Measurements from ENCODE around the gene GCNT4. TPM values are rescaled to one million over a fixed set of nuclear protein-coding genes. Genes with fewer than 3 reads are reported as not detected.
"Not testable (repeated sequence)": the region's sequence is repeated elsewhere in the genome, so short reads cannot be mapped to it uniquely, and the experiment has no call there.

Gene GCNT4
- total RNA-seq, 4 donors from 2014 or later = 3.3 to 63.7 (median 17.8) TPM

DNA sequence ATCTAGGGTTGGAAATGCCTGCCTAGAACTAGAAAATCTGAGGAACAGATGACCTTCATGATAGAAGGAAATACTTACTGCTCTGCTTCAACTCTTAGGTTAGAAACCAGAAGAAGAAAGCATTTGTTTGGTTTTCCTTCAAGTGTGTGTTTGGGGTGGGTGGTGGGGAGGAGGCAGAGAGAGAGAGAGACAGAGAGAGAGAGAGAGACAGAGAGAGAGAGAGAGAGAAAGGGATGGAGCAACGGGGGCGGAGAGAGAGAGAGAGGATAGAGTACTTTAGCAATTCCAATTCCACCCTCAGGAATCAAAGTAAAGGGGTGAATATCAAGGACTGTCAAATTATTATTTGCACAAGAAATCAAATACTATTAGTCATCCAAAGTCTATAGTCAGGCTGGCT lies 29.2 kb upstream of the GCNT4 start:
- no peak for DNase-seq
- no peak overlapping the region for H3K27ac ChIP-seq
- no peaks in the 10 kb centered on the region for H3K9me3 ChIP-seq
- H3K27me3 ChIP-seq = no peaks in the 10 kb centered on the region
- no peak overlapping the region for H3K4me3 ChIP-seq
- H3K36me3 ChIP-seq = no peaks in the 10 kb centered on the region
- no peaks in the 10 kb centered on the region for H3K4me1 ChIP-seq
- no peak for TF ChIP-seq POLR2A (IDR thresholded peaks at IDR 0.05)
- TF ChIP-seq, protein P1, sequence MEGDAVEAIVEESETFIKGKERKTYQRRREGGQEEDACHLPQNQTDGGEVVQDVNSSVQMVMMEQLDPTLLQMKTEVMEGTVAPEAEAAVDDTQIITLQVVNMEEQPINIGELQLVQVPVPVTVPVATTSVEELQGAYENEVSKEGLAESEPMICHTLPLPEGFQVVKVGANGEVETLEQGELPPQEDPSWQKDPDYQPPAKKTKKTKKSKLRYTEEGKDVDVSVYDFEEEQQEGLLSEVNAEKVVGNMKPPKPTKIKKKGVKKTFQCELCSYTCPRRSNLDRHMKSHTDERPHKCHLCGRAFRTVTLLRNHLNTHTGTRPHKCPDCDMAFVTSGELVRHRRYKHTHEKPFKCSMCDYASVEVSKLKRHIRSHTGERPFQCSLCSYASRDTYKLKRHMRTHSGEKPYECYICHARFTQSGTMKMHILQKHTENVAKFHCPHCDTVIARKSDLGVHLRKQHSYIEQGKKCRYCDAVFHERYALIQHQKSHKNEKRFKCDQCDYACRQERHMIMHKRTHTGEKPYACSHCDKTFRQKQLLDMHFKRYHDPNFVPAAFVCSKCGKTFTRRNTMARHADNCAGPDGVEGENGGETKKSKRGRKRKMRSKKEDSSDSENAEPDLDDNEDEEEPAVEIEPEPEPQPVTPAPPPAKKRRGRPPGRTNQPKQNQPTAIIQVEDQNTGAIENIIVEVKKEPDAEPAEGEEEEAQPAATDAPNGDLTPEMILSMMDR (IDR thresholded peaks at IDR 0.05) = no peak

- H3K27me3 ChIP-seq, DNase-seq, H3K27ac ChIP-seq, H3K4me3 ChIP-seq, H3K36me3 ChIP-seq, H3K4me1 ChIP-seq, H3K9me3 ChIP-seq: not testable (repeated sequence)
Measured at GRCh38 chr5:75079346-75079745, 27.0 kb upstream of the GCNT4 start.

GRCh38 chr5:75078027-75078426 lies 25.7 kb upstream of the GCNT4 start:
- no peak overlapping the region for H3K27ac ChIP-seq
- no peaks in the 10 kb centered on the region for H3K27me3 ChIP-seq
- no peak for DNase-seq
- H3K4me3 ChIP-seq = no peak overlapping the region
- H3K36me3 ChIP-seq = no peaks in the 10 kb centered on the region
- no peak for TF ChIP-seq POLR2A (IDR thresholded peaks at IDR 0.05)
- TF ChIP-seq, protein P1 (IDR thresholded peaks at IDR 0.05) = no peak
- no peaks in the 10 kb centered on the region for H3K4me1 ChIP-seq
- H3K9me3 ChIP-seq = no peaks in the 10 kb centered on the region

DNA sequence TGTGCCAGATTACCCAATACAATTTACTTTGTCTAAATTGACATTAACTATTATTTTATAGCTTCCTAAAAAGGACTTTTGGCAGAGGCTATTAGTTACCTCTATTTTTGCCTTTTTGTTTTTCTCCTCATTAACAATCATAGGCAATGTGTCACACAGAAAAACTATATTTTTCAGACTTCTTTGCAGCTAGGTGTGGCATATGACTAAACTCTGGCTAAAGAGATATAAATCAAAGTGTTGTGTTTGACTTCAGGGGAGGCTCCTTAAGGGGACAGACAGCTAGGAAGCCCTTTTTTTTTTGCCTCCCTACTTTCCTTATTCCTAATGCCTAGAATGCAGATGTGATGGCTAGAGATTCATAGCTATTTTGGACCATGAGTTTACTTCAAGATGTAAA lies 19.7 kb upstream of the GCNT4 start:
- no peaks in the 10 kb centered on the region for H3K36me3 ChIP-seq
- no peaks in the 10 kb centered on the region for H3K4me1 ChIP-seq
- H3K27me3 ChIP-seq = no peaks in the 10 kb centered on the region
- H3K9me3 ChIP-seq = no peaks in the 10 kb centered on the region
- no peak for DNase-seq
- H3K27ac ChIP-seq = no peak overlapping the region
- no peak for TF ChIP-seq POLR2A (IDR thresholded peaks at IDR 0.05)
- TF ChIP-seq, protein P1 (IDR thresholded peaks at IDR 0.05) = no peak
- no peak overlapping the region for H3K4me3 ChIP-seq

DNA sequence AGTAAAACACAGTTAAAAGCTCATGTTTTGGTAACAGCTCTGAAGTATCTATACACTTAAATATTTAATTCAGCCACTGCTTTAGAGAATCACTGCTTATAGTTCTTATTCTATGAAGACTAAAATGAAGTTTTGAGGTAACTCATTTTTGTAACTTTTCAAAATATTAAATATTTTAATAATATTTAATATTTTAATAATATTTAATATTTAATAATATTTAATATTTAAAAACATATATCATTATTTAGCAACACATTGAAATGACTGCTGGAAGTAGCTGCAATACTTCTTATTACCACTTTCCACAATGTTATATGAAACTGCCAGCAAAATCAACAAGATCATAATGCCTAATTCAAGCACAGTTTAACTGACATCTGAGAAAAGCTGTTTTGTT lies 18.7 kb upstream of the GCNT4 start:
- TF ChIP-seq POLR2A (IDR thresholded peaks at IDR 0.05) = no peak
- TF ChIP-seq, protein P1 (IDR thresholded peaks at IDR 0.05) = no peak
- Histone ChIP-seq H3K27me3 (no peaks in the 10 kb centered on the region), H3K9me3 (no peaks in the 10 kb centered on the region), H3K27ac (no peak overlapping the region), H3K36me3 (no peaks in the 10 kb centered on the region), H3K4me3 (no peak overlapping the region), H3K4me1 (no peaks in the 10 kb centered on the region)
- DNase-seq = no peak

DNA sequence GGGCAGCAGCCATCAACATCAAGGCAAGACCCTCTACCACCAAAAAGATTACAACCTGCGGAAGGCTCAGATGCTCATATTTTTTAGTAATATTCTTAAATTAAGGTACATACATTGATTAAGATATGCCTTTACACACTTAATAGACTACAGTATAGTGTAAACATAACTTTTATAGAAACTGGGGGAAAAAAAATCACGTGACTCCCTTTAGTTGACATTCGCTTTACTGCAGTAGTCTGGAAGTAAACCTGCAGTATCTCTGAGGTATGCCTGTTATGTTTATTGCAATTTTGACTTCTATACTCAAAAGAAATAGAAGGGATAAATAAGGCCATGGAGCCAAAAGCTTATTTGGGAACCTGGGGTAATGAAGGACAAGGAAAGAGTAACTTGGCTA lies 15.1 kb upstream of the GCNT4 start:
- Histone ChIP-seq H3K9me3 (no peaks in the 10 kb centered on the region), H3K27me3 (no peaks in the 10 kb centered on the region), H3K36me3 (no peaks in the 10 kb centered on the region), H3K4me1 (no peaks in the 10 kb centered on the region), H3K27ac (no peak overlapping the region), H3K4me3 (no peak overlapping the region)
- TF ChIP-seq, protein P1 (IDR thresholded peaks at IDR 0.05) = no peak
- no peak for TF ChIP-seq POLR2A (IDR thresholded peaks at IDR 0.05)
- DNase-seq = no peak

Data from Peyer's patch (tissue), 4 donors.